Measurements from ENCODE around the gene ZNRF3.
A peak's percentile ranks its signal among the peaks of the same experiment; 100 is the strongest.
"Not testable (repeated sequence)": the region's sequence is repeated elsewhere in the genome, so short reads cannot be mapped to it uniquely, and the experiment has no call there.

Gene ZNRF3

GRCh38 chr22:29012952-29013351 is 129.6 kb downstream of the ZNRF3 start:
- no peak for DNase-seq

GRCh38 chr22:29014293-29014692 is 130.9 kb downstream of the ZNRF3 start:
- DNase-seq = no peak

DNA sequence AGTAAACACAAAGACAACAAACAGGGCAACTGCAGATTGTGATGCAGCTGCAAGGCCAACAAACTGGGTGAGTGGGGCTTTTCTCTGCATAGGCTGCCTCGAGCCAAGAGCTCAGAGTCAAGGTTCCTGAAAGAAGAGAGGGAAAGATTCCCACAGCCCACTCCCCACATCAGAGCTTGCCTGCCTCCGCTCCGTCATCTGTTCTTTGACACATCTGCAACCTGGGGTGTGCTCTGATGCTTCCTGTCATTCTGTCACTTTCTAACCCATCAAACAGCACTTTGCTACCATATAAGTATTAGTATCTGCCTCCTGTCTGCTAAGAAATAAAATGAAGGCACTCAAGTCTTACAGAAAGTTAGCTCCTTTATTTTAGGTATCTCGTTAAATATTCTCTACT is 131.4 kb downstream of the ZNRF3 start:
- no peak for DNase-seq

DNA sequence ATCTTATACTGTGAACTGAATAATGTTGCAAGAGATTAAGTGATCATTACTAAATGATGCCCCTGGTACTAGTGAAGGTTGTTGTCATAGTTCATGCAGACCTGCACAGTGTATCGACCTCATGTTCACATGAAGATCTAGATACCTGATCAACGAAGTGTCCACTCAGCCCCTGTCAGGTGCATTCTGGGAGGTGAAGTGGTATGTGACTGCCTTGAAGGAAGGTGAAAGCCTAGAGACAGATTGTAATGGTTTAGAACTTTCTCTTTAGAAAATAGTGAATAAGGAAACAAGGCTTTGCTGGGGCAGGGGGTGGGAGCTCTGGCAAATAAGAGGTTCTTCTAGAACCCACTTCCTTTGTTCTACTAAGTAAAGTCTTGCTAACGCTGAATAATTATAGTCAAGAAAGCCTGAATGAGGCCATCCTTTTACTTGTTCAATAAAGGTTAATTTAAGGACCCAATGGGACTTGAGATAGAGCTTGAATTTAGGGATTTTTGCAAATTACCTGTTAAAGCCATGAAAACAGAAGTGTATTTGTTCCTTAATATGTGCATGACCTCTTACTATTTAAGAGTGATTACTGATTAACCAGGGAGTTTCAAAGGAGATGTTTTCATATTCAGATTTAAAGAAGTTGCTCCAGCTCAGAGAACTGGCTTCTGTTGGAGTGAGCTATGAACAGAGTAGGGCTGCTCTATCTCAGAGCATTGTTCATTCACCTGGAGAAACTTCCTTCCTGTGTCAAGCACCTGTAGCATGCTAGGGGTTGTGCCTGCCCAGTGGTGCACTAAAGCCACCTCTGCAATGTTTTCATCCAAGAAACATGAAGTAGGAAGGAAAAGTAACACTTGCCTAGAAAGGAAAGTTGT is 132.9 kb downstream of the ZNRF3 start:
- DNase-seq = no peak

DNA sequence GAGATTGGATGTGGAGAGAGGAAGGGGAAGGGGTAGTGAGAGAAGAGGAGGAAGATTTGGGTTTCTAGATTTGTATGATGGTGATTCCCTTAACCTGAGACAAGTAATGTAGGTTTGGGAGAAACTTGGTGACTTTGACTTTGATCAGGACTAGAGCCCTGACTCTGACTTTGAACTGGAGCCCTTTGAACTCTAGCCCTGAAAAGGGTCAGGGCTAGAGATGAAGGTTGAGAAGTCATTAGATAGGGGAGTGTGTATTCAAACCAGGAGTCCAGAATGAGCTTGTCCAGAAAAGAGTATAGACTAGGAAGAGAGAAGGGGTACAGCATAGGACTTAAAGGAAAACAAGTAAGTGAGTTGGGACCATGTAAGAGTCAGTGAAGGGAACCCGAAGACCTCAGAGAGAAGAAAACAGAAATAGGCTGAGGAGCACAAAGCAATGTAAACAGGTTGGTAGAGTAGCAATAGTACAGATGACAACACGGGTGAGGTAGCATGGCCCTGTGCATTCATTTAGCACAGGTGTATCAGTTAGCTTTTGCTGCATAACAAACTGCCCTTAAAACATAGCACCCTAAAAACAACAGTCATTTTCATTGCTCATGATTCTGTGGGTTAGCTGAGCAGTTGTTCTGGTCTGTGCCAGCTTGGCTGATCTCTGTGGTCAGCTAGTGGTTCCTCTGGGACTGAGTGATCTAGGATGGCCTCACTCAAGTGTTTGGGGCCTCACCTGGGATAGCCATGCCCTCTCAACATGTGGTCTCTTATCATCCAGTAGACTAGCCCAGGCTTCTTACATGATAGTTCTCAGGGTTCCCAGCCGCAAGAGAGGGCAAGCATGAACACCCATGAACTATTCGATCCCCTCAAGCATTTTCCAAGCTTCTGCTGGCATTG is 135.2 kb downstream of the ZNRF3 start:
- DNase-seq = no peak

DNA sequence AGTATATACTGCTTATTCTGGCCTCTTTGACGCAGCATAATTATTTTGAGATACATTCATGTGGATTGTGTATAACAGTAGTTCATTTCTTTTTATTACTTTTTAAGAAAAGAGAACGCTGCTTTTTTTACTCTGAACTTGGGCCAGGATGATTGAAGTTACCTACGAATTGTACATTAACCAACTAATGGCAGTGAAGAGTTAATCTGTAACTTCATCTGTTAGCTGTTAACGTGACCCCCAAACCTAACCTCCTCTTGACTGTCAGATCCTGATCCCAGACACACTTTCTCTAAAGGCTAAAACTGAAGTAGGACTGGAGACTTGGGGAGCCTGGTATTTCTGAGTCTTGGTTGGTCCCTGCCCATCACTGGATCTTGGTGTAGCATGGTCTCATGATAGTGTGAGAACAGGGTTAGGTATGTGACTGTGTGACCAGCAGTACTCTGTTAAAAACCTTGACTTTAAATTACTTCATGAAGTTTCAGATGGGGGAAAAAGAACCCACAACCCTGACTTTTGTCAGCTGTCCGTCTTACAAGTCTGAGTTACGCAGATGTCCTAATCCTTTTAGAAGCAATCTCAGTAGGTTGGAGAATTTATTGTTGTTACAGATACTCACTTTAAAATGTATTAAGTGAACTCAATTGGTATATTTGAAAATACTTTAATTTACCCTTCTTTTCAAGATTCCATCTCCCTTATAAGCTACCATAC is 138.9 kb downstream of the ZNRF3 start:
- DNase-seq = no peak

GRCh38 chr22:29023172-29023796 is 139.9 kb downstream of the ZNRF3 start:
- no peak for DNase-seq

GRCh38 chr22:29026579-29026978 is 143.2 kb downstream of the ZNRF3 start:
- DNase-seq = no peak

DNA sequence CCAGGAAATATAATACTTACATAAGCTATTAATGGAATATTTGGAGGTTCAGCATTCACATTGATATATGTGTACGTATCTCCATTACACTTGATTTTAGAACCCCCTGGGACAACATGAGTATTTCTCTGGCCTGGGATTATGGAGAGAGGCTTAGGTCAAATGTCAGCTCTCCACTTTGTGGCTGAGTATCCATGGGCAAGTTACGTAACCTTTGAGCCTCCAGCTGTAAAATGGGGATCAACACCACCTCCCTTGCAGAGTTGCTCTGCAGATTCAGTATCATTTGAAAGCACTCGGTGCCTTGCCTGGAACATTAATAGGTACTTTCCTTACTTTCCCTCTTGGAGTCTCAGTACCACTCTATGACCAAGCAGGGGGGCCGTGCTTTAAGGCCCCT is 145.1 kb downstream of the ZNRF3 start:
- no peak for DNase-seq

DNA sequence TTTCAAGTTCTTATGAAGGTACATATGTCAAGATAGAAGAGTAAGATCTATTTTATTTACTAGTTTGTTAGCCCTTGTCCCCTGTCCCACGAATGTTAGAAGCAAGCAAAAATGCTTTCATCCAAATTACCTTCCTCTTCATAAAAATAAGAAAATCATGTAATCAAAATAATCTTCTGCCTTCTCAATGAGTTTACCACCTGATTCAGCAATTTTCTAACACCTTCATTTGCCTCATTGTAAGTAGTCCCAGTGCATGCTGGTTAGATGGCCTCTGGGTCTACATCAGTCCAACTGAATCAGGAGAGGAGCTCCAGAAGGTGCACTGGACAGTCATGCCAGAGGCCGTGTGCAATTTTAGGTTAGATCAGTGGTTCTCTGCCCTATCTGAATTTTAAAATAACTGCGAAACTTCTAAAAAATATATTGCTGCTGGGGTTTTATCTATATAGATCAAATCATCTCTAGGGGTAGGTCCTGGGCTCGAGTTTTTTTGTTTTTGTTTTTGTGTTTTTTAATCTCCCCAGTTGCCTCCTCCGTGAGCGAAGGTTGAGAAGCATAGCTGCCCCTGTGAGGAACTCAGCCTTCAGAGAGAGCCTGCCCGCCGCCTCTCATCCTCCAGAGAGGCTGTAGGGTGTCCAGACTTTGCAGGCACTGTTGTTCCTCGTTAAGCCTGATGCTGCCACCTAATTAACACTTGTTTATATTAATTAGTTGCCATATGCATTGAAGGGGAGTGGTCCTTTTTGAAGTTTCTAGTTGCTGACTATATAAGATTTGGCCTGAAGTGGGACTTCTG is 146.0 kb downstream of the ZNRF3 start:
- DNase-seq = no peak

DNA sequence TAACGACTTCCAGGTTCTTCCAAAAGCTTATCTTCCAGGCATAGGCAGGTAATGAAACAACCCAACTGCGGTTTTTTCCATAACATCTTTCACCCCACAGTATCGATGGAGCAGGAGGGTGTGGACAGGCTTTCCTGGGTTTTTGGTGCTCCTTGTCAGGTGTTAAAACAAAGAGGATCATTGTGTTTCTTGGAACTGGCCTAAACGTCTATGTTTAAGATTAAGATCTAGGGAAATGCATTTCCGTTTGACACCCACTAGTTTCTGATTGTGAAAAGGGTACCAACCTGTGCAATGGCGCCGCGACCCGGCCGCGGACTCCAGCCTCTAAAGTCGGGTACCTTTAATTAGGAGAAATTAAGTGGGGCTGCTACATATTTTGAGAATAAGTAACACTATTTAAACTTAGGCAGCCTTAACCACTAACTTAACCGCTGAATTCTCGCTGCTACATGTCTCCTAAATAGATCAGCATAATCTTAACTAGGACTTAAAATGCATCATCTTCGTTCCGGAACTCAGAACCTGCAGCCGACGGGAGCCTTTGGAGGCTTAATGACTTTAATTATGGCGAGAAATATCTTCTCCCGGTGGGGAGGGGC is 146.7 kb downstream of the ZNRF3 start:
- DNase-seq = no peak

DNA sequence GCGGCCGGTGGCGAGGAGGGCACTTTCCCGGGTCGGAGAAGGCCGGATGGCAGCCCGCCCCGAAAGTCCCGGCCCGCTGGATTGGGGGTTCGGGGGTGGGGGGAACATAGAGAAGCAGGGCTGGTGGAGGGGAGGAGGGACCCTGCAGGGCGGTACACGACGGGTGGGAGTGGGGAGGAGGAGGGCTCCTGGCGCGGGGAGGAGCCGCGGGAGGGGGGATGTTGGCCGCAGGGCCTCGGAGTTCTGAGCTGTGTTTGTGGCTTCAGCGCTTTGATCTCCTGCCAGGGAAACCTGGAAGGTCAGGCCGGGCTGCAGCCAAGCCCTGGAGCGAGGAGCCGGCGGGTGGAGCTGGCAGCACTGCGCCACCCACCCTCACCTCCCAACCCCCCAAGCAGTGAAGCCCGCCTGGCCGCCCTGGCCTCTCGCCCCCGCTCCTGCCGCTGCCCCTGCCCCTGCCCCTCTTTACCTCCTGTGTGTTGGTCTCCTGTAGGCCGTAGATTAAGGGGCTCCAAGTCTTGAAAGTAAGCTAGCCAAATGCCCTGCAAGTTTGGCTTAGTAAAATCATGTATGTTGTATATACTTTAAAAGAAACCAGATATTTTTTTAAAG is 147.3 kb downstream of the ZNRF3 start:
- no peak for DNase-seq

- DNase-seq = peak; percentile 54
Observed at GRCh38 chr22:29031227-29032011, 148.0 kb downstream of the ZNRF3 start.

DNA sequence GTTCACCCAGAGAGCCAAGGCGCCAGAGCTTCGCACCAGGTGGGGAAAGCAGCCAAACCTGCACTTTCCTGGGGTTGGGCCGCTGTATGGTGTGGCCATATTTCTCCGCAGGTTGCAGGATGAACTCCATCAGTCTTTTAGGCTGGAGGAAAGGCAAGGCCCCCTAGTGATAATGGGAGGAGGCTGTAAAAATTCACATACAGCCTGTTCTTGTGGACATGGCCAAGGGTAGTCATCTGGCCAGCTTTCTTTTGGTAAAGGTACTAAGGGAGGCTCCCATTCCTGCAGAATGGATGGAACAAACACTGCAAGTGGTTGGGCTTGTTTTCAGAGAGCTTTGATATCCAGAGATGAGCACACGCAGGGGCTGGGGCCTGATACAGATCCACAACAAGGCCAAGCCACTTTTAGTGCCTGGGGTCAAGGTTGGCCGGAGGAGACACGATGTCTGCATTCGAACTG is 148.7 kb downstream of the ZNRF3 start:
- no peak for DNase-seq

GRCh38 chr22:29032584-29032983 is 149.2 kb downstream of the ZNRF3 start:
- no peak for DNase-seq

DNA sequence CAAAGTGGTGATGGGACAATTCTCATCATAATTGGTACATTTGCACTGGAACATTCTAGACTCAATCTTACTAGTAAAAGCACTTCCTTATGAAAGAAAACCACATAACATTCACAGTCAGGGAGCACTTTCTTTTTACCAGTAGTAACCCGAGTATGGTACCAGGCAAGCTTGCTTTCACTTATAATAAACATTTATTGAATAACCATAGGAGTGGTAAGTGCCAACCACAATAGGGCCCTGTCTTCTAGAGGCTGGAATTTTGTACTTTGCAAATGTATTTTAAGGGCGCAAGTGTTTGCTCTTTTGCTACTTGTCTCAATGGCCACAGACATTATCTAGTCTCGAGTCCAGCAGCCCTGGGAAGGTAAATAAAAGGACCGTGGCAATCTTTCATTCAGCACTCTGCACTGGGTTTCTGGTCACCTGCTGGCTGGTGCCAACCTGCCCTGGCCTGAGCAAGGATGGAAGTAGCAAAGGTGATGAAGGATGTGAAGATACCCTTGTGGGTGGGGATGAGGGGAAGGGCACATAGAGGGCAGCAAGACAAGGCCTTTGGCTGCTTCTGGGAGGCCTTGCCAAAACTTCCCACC is 154.1 kb downstream of the ZNRF3 start:
- no peak for DNase-seq

- DNase-seq = no peak
Observed at GRCh38 chr22:29039148-29039547, 155.8 kb downstream of the ZNRF3 start.

- DNase-seq = not testable (repeated sequence)
Observed at GRCh38 chr22:29039684-29040083, 156.3 kb downstream of the ZNRF3 start.
